ENCODE results near the gene KCNQ5.

KCNQ5 gene

GRCh38 chr6:72911463-72912155 is 289.7 kb downstream of the KCNQ5 start:
- DNase-seq (ENCODE audit: low spot score): no peak

GRCh38 chr6:72913797-72914196 is 291.9 kb downstream of the KCNQ5 start:
- DNase-seq (ENCODE audit: low spot score): peak; percentile 61

DNA sequence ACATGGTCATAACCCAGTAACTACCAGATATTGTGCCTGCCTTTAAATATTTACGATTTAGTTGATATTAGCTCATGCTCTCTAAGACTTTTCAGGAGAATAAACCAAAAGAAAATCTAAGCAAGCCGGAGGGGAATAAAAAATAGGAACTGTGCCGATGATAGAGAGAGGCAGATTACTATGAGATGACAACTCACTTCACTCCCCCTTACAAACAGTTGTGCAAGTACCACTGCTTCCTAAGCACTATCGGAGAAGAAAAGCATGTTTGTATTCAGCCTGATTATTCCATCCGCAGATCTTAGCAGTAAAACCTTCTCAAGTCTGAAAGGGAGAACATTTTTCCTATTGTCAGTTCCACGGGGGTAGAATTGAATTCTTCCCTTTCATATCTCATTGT is 294.4 kb downstream of the KCNQ5 start:
- DNase-seq (ENCODE audit: low spot score): no peak

DNA sequence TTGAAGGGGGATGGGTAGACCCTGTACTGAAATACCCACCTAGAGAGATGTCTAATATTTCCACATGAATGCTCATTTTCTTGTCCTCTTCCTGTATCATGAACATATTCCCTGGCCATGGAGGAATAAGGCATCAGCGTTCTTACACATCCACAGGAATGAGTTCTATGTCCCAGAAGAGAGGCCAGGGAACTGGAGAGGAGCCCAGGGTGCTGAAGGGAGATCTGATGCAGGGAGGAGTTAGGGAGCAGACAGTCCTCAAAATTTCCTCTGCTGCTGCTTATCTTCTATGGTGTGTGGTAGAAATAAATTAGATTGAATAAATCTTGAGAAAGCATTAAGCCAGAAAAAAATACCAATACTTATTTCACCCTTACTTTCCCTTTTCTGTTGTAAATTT is 295.0 kb downstream of the KCNQ5 start:
- no peak for DNase-seq (ENCODE audit: low spot score)

GRCh38 chr6:72922401-72922800 is 300.5 kb downstream of the KCNQ5 start:
- DNase-seq (ENCODE audit: low spot score): peak; percentile 42

- DNase-seq (ENCODE audit: low spot score): no peak
Measured at GRCh38 chr6:72925136-72925535, 303.3 kb downstream of the KCNQ5 start.

GRCh38 chr6:72930556-72931132 is 308.8 kb downstream of the KCNQ5 start:
- no peak for DNase-seq (ENCODE audit: low spot score)

DNA sequence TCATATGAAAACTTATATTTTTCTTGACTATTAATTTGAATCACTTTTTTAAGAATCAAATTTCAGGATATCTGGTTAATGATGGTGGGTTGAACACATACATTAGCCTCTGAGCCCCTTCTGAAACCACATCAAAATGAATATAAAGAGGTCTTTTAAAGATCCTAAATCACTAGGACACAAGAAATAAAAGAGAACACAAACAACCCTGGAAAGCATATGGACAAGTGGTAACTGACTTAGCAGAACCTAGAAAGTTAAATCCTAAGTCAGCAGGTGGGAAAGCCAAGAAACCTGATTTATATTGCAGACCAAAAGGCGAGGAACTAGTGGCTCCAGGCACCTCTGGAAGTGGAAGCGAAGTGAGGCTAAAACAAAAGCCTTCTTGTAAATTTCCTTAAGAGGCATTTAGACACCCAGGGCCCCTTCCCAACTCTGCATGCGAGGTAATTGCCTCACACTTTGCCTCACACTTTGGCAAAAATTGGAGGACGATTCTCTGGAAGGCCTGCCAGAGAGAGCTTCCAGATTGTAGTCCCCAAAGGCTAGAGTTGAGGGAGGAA is 309.5 kb downstream of the KCNQ5 start:
- no peak for DNase-seq (ENCODE audit: low spot score)

- DNase-seq (ENCODE audit: low spot score): no peak
Measured at GRCh38 chr6:72933233-72933632, 311.4 kb downstream of the KCNQ5 start.

DNA sequence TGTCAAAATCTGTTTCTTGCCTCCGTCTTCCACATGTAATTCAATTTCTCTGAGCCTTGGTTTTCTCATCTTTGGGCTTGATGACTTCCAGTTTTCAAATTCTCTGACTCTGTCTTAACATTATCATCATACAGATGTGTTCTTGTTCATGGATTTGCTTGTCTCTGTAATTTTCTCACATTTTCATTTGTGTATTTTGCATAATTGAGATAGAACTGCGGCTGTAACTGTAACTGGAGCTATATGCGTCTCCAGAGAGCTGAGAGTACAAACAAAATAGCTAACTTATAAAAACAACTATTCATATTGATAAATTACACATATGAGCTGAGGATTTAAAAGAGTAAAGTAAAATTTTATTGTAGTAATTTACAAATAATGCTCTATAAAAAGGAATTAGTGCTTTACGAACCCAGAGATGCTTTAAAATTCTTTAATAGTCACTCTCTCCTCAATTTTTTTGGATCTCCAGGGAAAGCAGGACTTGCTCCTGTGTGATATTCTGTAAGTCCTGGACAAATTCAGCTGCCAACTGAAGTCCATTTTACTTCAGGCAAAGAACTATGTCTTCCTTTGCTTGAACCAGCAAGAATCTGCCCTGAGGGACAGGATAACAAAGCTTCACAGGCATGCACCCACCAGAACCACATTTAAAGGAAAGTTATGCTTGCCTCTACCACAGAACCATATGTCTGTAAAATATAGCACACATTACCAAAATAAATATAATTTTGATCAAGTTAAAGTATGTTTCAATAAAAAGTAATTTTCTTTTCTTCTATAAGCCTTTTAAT is 315.1 kb downstream of the KCNQ5 start:
- no peak for DNase-seq (ENCODE audit: low spot score)

DNA sequence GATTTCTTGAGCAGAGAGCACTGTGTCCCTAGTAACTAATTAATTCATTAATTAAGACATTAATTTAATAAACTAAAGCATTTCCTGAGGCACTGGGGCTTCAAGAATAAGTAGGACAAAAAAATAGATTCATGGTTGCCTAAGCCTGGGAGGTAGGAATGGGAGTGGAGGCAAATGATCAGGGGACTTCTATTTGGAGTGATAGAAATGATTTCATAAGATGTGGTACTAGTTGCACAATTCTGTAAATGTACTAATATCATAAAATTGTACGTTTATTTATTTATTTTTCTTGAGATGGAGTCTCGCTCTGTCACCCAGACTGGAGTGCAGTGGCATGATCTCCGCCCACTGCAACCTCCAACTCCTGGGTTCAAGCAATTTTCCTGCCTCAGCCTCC is 316.2 kb downstream of the KCNQ5 start:
- DNase-seq (ENCODE audit: low spot score): no peak

GRCh38 chr6:72939004-72939403 is 317.1 kb downstream of the KCNQ5 start:
- no peak for DNase-seq (ENCODE audit: low spot score)

- peak; percentile 25 for DNase-seq (ENCODE audit: low spot score)
Measured at GRCh38 chr6:72940265-72940664, 318.4 kb downstream of the KCNQ5 start.

- DNase-seq (ENCODE audit: low spot score): no peak
Measured at GRCh38 chr6:72941263-72941662, 319.4 kb downstream of the KCNQ5 start.

DNA sequence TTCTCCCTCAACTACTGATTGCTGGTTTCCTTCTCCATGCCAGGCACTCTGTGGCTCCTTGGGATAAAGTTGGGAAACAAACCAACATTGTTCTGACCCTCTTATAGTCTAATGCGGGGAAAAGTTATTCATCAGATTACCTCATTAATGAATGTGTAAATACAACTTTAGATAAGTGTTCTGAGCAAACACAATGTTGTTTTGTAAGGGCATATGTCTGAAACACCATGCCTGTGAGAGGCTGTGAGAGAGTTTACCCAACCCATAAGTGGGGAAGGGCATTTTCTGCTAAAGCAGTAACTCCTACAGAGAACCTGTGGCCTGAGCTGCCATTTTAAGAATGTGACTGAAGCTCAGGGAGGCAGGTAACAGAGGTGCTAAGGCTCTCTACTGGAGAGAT is 319.9 kb downstream of the KCNQ5 start:
- DNase-seq (ENCODE audit: low spot score): no peak

GRCh38 chr6:72943699-72944098 is 321.8 kb downstream of the KCNQ5 start:
- no peak for DNase-seq (ENCODE audit: low spot score)

DNA sequence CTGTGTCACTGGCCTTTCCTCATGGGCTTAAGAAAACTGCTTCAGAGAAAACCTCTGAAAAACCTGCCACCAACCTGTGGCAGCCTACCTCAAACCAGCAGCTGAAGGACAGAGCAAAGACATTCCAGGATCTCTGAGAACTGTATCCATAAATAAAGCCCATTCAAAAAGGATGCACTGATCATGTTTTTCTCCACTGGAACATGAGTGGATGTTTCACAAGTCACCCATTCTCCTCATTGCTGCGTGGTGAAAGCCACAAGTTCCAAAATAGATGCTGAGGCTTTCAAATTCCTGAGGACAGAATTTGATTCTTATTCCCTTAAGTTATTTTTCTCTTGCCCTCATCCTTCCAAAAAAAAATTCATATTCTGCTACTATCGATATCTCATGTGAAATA is 322.8 kb downstream of the KCNQ5 start:
- no peak for DNase-seq (ENCODE audit: low spot score)

DNA sequence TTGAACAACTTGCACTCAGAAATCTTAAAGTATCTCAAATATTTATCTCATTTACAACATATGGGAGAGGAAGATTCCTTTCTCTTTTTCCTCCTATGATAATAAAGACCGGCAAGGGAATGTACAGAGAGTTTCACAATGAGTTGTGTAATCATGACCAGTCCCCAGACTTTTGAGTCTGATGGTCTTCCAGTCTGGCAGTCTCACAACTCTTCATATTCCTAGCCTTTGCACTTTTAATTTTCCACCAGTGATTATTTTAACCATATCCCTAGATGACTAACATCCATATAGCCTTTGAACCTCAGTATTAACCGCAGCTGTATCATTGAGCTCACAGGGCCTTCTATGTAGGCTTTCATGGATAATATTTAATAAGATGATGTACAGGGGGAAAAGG is 324.9 kb downstream of the KCNQ5 start:
- no peak for DNase-seq (ENCODE audit: low spot score)

DNA sequence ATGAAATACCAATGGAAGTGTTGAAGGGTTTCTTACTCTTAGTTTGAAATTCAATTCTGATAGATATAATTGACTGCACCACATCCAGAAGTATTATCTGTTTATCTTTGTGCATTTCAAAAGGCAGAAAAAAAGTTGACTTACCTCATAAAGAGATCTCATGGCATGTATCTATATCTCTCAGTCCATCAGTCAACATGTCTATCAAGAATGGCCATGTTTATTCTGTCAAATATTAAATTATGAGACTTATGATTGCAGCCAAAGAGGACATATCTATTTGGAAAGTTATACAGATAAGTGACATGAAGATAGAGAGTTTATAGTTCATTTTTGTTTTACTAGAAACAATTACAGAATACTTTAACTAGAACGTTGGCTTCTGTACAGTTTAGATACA is 325.7 kb downstream of the KCNQ5 start:
- DNase-seq (ENCODE audit: low spot score): no peak

DNA sequence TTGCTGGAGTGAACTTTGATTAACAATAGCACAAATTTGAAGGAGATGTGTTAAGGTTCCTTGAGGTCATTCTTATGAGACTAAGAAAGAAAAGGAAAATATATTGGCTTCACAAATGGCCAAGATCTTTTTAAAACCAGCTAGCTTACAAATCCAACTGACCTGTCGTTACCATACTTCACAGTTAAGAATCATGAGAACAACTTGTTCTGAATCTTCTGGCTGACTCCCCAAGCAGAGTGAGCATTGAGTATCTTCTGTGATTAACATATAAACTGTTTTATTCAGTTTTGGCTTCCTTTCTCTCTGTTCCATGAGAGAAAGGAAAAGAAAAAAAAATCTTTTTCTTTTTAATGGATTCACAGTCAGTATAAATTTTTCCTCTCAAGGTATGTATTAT is 326.3 kb downstream of the KCNQ5 start:
- DNase-seq (ENCODE audit: low spot score): no peak

GRCh38 chr6:72950114-72950860 is 328.4 kb downstream of the KCNQ5 start:
- peak; percentile 89 for DNase-seq (ENCODE audit: low spot score)
